Measurements from ENCODE around the gene GALNT11. TPM values are rescaled to one million over a fixed set of nuclear protein-coding genes. Genes with fewer than 3 reads are reported as not detected.

GALNT11 gene
- total RNA-seq, 1 donor, result 42.7 TPM

DNA sequence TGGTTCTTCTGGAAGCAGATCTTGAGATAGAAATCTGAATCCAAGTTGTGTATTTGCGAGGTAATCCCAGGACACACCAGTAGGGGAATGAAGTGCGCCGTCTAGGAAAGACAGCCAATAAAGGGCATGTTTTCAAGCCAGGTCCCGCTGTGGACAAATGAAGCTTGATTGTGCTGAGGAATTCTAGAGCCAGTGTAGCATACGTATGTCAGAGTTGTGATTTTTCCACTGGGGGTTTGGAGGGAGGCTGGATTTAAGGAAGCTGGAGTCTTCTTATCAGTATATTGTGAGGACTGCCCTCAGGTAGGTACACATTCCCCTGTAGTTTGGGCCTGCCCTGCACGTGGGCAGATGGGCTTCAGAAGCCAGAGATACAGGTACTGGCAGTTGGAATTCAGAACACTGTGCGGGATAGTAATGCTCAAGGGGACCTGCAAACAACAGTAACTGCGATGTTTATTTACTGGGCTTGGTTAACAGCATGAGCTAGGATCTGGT lies 50.9 kb downstream of the GALNT11 start:
- no peak for DNase-seq (ENCODE audit: insufficient read length, low spot score, missing footprints)
- H3K79me2 ChIP-seq (ENCODE audit: insufficient read depth, low read length), result peaks cover 31% of the 10 kb centered on the region

GRCh38 chr7:152076940-152077933 lies 51.8 kb downstream of the GALNT11 start:
- peaks cover 8% of the 10 kb centered on the region for H4K20me1 ChIP-seq (ENCODE audit: insufficient read depth, low read length)
- H3K27me3 ChIP-seq (ENCODE audit: insufficient read depth, low read length), result no peaks in the 10 kb centered on the region
- H3K4me1 ChIP-seq (ENCODE audit: insufficient read depth, low read length), result no peaks in the 10 kb centered on the region
- H3K9me3 ChIP-seq (ENCODE audit: low read depth, low read length), result no peaks in the 10 kb centered on the region
- no peak for DNase-seq (ENCODE audit: insufficient read length, low spot score, missing footprints)
- H3K36me3 ChIP-seq (ENCODE audit: insufficient read depth, low read length), result no peaks in the 10 kb centered on the region
- no peak overlapping the region for H3K4me3 ChIP-seq (ENCODE audit: insufficient read depth, low read length)
- peaks cover 31% of the 10 kb centered on the region for H3K79me2 ChIP-seq (ENCODE audit: insufficient read depth, low read length)
- TF ChIP-seq CTCF (IDR thresholded peaks at IDR 0.05; ENCODE audit: extremely low read depth, low read depth, low read length), result no peak
- no peak overlapping the region for H3K4me2 ChIP-seq (ENCODE audit: insufficient read depth, low read length)
- no peak overlapping the region for H2AFZ ChIP-seq (ENCODE audit: low read length)
- H3K27ac ChIP-seq (ENCODE audit: low read depth, low read length), result no peak overlapping the region

More for the DNA sequence above, 50.9 kb downstream of the GALNT11 start:
- Histone ChIP-seq H3K4me1 (ENCODE audit: insufficient read depth, low read length) (no peaks in the 10 kb centered on the region), H3K4me3 (ENCODE audit: insufficient read depth, low read length) (no peak overlapping the region), H3K27ac (ENCODE audit: low read depth, low read length) (no peak overlapping the region), H2AFZ (ENCODE audit: low read length) (no peak overlapping the region), H3K4me2 (ENCODE audit: insufficient read depth, low read length) (no peak overlapping the region), H3K36me3 (ENCODE audit: insufficient read depth, low read length) (no peaks in the 10 kb centered on the region), H4K20me1 (ENCODE audit: insufficient read depth, low read length) (peaks cover 8% of the 10 kb centered on the region), H3K27me3 (ENCODE audit: insufficient read depth, low read length) (no peaks in the 10 kb centered on the region), H3K9me3 (ENCODE audit: low read depth, low read length) (no peaks in the 10 kb centered on the region)
- peak; percentile 44 for TF ChIP-seq CTCF (IDR thresholded peaks at IDR 0.05; ENCODE audit: extremely low read depth, low read depth, low read length)

GRCh38 chr7:152078025-152078424 lies 52.6 kb downstream of the GALNT11 start:
- TF ChIP-seq CTCF (IDR thresholded peaks at IDR 0.05; ENCODE audit: extremely low read depth, low read depth, low read length), result no peak
- no peak for DNase-seq (ENCODE audit: insufficient read length, low spot score, missing footprints)
- H3K79me2 ChIP-seq (ENCODE audit: insufficient read depth, low read length), result peaks cover 27% of the 10 kb centered on the region

GRCh38 chr7:152078786-152079185 lies 53.3 kb downstream of the GALNT11 start:
- Histone ChIP-seq H3K36me3 (ENCODE audit: insufficient read depth, low read length) (no peaks in the 10 kb centered on the region), H3K9me3 (ENCODE audit: low read depth, low read length) (no peaks in the 10 kb centered on the region), H3K79me2 (ENCODE audit: insufficient read depth, low read length) (peaks cover 20% of the 10 kb centered on the region), H3K27ac (ENCODE audit: low read depth, low read length) (no peak overlapping the region), H2AFZ (ENCODE audit: low read length) (no peak overlapping the region), H3K4me1 (ENCODE audit: insufficient read depth, low read length) (no peaks in the 10 kb centered on the region), H3K4me2 (ENCODE audit: insufficient read depth, low read length) (no peak overlapping the region), H3K4me3 (ENCODE audit: insufficient read depth, low read length) (no peak overlapping the region), H3K27me3 (ENCODE audit: insufficient read depth, low read length) (no peaks in the 10 kb centered on the region), H4K20me1 (ENCODE audit: insufficient read depth, low read length) (peaks cover 8% of the 10 kb centered on the region)
- no peak for TF ChIP-seq CTCF (IDR thresholded peaks at IDR 0.05; ENCODE audit: extremely low read depth, low read depth, low read length)
- no peak for DNase-seq (ENCODE audit: insufficient read length, low spot score, missing footprints)

More at GRCh38 chr7:152078025-152078424, 52.6 kb downstream of the GALNT11 start:
- Histone ChIP-seq H3K9me3 (ENCODE audit: low read depth, low read length) (no peaks in the 10 kb centered on the region), H2AFZ (ENCODE audit: low read length) (no peak overlapping the region), H3K27ac (ENCODE audit: low read depth, low read length) (no peak overlapping the region), H4K20me1 (ENCODE audit: insufficient read depth, low read length) (peaks cover 8% of the 10 kb centered on the region), H3K4me1 (ENCODE audit: insufficient read depth, low read length) (no peaks in the 10 kb centered on the region), H3K4me2 (ENCODE audit: insufficient read depth, low read length) (no peak overlapping the region), H3K4me3 (ENCODE audit: insufficient read depth, low read length) (no peak overlapping the region), H3K36me3 (ENCODE audit: insufficient read depth, low read length) (no peaks in the 10 kb centered on the region), H3K27me3 (ENCODE audit: insufficient read depth, low read length) (no peaks in the 10 kb centered on the region)
